Colon (tissue), 2 donors: ENCODE data around the gene CST7.
"Not testable (repeated sequence)": the region's sequence is repeated elsewhere in the genome, so short reads cannot be mapped to it uniquely, and the experiment has no call there.

Experiments used
- FAIRE-seq: peaks from 2 replicates; lab custom pipeline; 2012; peaks lifted over from hg19 to GRCh38; lab: Jason Lieb, UNC
- donor health status: control.
- donor health status: control.

CST7 gene

DNA sequence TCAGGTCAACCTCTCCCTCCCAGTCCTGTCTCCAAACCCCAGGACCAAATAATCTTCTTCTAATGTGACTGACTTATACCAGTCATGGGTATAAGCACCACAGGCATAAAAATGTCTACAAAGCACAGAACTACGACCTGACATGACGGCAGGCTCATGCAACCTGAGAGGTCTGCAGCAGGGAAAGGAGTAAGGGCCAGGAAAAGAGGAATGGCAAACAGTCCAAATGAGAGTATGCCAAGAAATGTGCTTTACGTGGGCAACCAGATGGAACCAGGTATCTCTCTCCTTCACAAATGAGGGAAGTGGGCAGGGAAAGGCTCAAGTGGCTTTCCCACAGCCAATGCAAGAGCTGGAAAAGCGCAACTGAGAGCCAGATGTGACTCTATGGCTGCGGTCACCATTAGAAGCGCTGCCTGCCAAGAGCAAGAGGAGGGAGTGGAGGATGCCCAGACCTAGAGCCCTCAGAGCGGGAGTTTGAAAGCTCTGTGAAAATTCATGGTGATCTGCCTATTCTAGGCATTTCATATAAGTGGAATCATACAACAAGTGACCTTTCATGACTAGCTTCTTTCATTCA lies 37.5 kb downstream of the CST7 start:
- FAIRE-seq = no peak

DNA sequence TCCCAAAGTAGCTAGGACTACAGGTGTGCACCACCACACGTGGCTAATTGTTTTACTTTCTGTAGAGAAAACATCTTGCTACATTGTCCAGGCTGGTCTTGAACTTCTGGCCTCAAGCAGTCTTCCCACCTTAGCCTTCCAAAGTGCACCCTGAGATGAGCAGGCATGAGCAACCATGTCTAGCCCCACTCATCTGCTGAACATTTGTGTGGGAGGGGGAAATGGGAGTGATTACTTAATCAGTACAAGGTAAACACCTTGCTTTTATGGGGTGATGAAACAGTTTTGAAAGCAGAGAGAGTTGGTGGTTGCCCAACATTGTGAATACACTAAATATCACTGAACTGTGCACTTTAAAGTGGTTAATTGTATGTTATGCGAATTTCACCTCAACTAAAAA lies 38.2 kb downstream of the CST7 start:
- no peak for FAIRE-seq

- FAIRE-seq = no peak
These were observed 39.1 kb downstream of the CST7 start for GRCh38 chr20:24987873-24988835.

DNA sequence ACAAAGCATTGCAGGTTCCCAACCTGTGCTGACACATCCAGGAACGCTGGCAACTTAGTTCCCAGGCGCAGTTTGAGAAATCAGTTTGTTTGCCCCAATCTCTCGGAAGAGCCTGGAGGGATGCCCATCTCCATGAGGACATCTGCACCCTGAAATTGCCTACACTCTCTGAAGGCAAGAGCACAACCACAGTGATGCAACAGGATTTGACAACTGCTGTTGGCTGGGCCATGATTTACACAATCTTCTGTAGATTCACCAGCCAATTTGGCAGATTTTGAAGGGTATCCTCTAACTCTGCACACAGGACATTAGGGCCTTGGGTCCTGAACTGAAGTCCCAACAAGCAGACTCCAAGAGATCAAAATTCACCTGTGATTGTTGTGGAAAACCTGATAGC lies 40.1 kb downstream of the CST7 start:
- FAIRE-seq = no peak

DNA sequence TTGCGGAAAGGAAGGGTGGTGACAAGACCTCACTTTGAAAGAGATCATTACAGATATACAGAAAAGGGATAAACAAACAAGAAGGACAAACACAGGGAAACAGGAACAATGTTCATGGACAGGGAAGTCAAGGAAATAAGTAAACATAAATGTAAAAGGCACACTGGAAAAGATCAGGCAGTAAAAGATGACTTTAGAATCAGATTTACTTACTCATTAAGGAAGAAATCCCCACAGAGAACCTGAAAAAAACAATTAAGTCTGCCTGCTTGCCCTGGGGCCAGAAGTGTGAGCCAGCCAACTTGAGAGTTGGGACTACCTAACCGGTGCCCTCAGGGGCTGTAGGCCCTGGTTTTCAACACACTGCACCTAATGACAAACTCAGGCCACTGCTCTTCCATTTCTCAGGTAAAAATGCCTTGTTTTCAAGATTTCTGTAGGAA lies 41.8 kb downstream of the CST7 start:
- no peak for FAIRE-seq

GRCh38 chr20:24991897-24992486 lies 42.9 kb downstream of the CST7 start:
- no peak for FAIRE-seq

GRCh38 chr20:24992487-24993205 lies 43.6 kb downstream of the CST7 start, which contains the start of gene APMAP:
APMAP (minus strand) TSS chr20:24992751; CDS start chr20:24992688, 63 bp downstream.
- FAIRE-seq = no peak

DNA sequence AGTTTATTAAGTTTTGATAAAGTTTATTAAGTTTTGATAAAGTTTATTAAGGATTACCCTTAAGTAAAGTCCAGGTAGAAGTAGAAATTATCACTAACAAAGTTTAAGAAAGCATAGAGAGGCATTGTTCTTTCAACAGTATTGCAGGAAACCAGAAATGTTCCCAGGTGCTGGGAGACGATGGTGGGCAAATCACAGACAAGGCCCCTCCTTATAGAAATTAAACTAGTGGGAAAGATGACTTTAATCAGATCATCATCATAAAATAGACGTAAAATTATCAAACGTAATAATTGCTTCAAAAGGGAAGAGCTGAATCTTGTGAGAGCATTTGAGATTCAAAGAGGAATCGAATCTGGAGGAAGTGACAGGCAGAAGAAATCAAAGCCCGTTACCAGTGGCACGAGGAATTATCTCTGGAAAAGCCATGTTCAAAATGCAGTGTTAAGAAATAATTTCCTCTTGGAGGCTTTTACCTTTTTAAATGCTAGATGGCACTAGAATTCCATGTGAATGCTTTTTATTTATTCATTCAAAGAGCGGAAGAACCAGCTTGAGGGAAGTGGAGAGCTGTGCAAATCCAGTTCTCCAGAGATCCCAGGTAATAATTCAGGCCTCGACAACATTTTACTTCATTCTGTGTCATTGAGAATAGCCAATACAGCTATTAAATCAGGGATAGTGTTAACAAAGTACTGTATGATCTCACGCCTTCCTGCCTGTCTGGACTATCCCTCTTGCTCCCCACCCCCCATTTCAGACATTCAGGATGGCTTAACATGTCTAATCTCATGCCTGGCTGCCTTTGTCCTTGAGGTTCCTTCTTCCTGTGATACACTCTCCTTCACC lies 44.5 kb downstream of the CST7 start:
- FAIRE-seq = no peak

DNA sequence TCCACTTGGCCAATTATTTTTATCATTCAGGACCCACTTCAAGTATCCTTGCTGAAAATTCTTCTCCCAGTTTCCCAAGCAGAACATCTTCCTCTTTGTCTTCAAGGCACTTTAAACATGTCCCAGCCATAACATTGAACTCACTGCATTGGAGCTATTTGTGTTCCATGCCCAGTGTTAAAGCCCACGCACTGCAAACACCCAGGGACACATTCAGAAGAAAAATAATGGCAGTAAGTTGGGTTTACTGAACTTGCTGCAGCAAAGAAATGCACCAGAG lies 45.1 kb downstream of the CST7 start:
- no peak for FAIRE-seq

- FAIRE-seq = no peak
These were observed 45.6 kb downstream of the CST7 start for GRCh38 chr20:24994470-24995368.

GRCh38 chr20:24995741-24996448 lies 46.8 kb downstream of the CST7 start:
- FAIRE-seq = no peak

DNA sequence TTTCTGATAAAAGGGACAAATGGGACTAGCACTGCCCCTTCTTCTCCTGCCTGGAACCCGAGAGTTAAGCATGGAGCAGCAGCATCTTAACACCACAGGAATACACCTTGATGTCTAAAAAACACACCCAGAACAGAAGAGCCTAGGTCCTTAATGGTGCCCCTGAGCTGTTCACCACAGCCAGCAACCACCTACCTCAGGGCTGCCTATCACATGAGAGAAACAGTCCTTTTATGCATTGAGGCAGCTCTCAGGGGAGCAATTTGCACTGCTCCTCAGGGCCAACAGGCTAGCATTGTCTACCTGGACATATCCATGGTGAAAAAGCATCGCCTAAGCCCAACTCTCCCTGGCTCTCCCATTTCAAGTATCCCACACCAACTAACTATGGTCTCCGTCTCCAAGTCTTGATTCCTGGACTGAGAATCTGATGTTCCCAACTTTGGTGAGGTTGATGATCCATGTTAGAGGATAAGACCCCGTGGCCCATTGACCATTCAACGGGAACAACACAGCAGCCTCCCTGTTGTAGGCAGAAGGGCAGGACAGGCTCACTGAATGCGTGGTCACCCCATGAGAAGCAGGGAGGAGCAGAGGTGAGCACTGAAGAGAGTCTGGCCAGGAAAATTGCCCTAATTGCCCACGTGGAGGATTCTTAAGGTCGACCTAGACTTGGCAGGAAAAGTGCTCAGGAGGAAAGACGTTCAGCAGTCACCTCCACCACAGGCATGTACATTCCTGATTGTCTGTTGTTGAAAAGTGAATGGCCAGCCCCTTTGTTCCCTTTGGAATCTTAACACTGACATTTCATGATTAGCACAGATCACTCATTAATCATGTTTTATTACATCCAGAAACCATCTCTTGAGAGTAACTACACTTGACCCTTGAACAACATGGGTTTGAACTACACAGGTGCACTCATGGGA lies 47.6 kb downstream of the CST7 start:
- FAIRE-seq = no peak

- FAIRE-seq = no peak
These were observed 49.1 kb downstream of the CST7 start for GRCh38 chr20:24998121-24998520.

- no peak for FAIRE-seq
These were observed 49.8 kb downstream of the CST7 start for GRCh38 chr20:24998631-24999445.

DNA sequence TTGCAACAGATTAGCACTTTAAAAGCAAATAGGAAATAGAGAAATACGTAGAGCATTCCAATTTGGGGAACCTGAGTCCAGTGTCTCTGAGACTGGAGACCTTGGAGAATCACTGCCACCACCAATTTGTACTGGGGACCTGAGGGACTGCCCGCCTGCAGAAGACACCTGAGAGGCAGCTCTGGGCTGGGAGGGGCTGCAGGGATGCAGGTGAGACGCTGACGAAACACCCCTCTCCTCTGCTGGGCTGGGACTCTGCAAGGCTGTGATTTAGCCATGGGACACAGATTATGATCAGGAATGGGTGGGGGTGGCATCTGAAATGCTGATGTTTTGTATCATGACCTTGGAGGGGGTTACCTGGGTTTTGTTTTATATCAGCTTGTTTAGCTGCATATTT lies 50.5 kb downstream of the CST7 start:
- no peak for FAIRE-seq

- no peak for FAIRE-seq
These were observed 51.3 kb downstream of the CST7 start for GRCh38 chr20:25000268-25000801.

DNA sequence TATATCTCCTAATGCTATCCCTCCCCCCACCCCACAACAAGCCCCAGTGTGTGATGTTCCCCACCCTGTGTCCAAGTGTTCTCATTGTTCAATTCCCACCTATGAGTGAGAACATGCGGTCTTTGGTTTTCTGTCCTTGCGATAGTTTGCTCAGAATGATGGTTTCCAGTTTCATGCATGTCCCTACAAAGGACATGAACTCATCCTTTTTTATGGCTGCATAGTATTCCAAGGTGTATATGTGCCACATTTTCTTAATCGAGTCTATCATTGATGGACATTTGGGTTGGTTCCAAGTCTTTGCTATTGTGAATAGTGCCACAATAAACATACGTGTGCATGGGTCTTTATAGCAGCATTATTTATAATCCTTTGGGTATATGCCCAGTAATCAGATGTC lies 52.3 kb downstream of the CST7 start:
- FAIRE-seq = not testable (repeated sequence)

DNA sequence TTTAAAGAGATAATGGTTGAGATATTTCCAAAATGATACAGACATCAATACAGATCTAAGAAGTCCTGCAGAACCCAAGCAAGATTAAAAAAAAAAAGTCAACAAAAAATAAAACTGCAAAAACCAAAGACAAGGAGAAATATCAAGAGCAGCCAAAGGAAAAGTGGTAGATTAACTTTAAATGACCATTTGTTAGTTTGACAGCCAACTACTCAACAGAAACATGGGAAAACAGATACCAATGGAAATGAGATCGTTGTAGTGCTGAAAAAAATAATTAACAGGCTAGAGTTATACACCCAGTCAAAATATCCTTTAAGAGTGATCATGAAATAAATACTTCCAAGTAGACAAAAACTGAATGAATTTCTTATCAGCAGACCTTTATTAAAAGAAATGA lies 53.9 kb downstream of the CST7 start:
- FAIRE-seq = peak; percentile 41
